Measurements from ENCODE around the gene SNX27.

SNX27 gene

GRCh38 chr1:151715726-151716404 lies 104.0 kb downstream of the SNX27 start:
- peak; percentile 8 for TF ChIP-seq CTCF (IDR thresholded peaks at IDR 0.05; ENCODE audit: low read depth, low read length)
- no peak for TF ChIP-seq MYC (IDR thresholded peaks at IDR 0.05; ENCODE audit: low read depth, low read length)
- peak; percentile 33 for DNase-seq (ENCODE audit: low read depth)
- H3K4me3 ChIP-seq (ENCODE audit: low read depth, low read length), result no peak overlapping the region

- DNase-seq (ENCODE audit: low read depth), result no peak
- TF ChIP-seq MYC (IDR thresholded peaks at IDR 0.05; ENCODE audit: low read depth, low read length) (no peak), MAX (IDR thresholded peaks at IDR 0.05; ENCODE audit: low read depth, low read length) (no peak), CTCF (IDR thresholded peaks at IDR 0.05; ENCODE audit: low read depth, low read length) (no peak), POLR2A (IDR thresholded peaks at IDR 0.05; ENCODE audit: extremely low read depth, insufficient read length) (no peak)
- no peak overlapping the region for H3K4me3 ChIP-seq (ENCODE audit: low read depth, low read length)
Measured at GRCh38 chr1:151716405-151716762, 104.5 kb downstream of the SNX27 start.

- TF ChIP-seq POLR2A (IDR thresholded peaks at IDR 0.05; ENCODE audit: extremely low read depth, insufficient read length) (no peak), CTCF (IDR thresholded peaks at IDR 0.05; ENCODE audit: low read depth, low read length) (no peak)
- H3K4me3 ChIP-seq (ENCODE audit: low read depth, low read length), result no peak within 1 kb of the TSS
- DNase-seq (ENCODE audit: low read depth), result peak; percentile 18
Measured at GRCh38 chr1:151716771-151717631, 105.2 kb downstream of the SNX27 start, which contains the start of gene CELF3. CELF3 (minus strand) TSS chr1:151716803; CDS start chr1:151716020, 783 bp downstream.

GRCh38 chr1:151718011-151718431 lies 106.2 kb downstream of the SNX27 start:
- H3K4me3 ChIP-seq (ENCODE audit: low read depth, low read length), result no peak overlapping the region
- no peak for DNase-seq (ENCODE audit: low read depth)
- no peak for TF ChIP-seq CTCF (IDR thresholded peaks at IDR 0.05; ENCODE audit: low read depth, low read length)
- no peak for TF ChIP-seq MYC (IDR thresholded peaks at IDR 0.05; ENCODE audit: low read depth, low read length)
- no peak for TF ChIP-seq POLR2A (IDR thresholded peaks at IDR 0.05; ENCODE audit: extremely low read depth, insufficient read length)
- TF ChIP-seq MAX (IDR thresholded peaks at IDR 0.05; ENCODE audit: low read depth, low read length), result no peak

GRCh38 chr1:151718666-151719065 lies 106.8 kb downstream of the SNX27 start:
- H3K4me3 ChIP-seq (ENCODE audit: low read depth, low read length), result no peak overlapping the region
- TF ChIP-seq CTCF (IDR thresholded peaks at IDR 0.05; ENCODE audit: low read depth, low read length), result no peak
- TF ChIP-seq MAX (IDR thresholded peaks at IDR 0.05; ENCODE audit: low read depth, low read length), result no peak
- no peak for TF ChIP-seq MYC (IDR thresholded peaks at IDR 0.05; ENCODE audit: low read depth, low read length)
- TF ChIP-seq POLR2A (IDR thresholded peaks at IDR 0.05; ENCODE audit: extremely low read depth, insufficient read length), result no peak

More at GRCh38 chr1:151718666-151719065, 106.8 kb downstream of the SNX27 start:
- no peak for DNase-seq (ENCODE audit: low read depth)

All from NB4 (cell line).